Neural crest cell (in vitro differentiated cells): ENCODE results near the gene NHEJ1. TPM values are rescaled to one million over a fixed set of nuclear protein-coding genes. Genes with fewer than 3 reads are reported as not detected.

Experiments
- DNase-seq: peaks from one replicate; pipeline ENCODE4 v3.0.0; 2021; ENCODE audit warnings: low read depth, mixed read lengths, low spot score
- H3K27ac Mint-ChIP-seq: one replicate; pipeline ENCODE4 v1.8.0; 2021; ENCODE audit warnings: mild to moderate bottlenecking, mixed read lengths; ENCODE audit not compliant: unreplicated experiment
- H3K27me3 Mint-ChIP-seq: 2 replicates; pipeline ENCODE4 v1.8.0; 2021; ENCODE audit warnings: low read depth, mild to moderate bottlenecking, mixed read lengths
- H3K36me3 Mint-ChIP-seq: 2 replicates; pipeline ENCODE4 v1.8.0; 2021; ENCODE audit warnings: low read depth, mild to moderate bottlenecking, mixed read lengths
- H3K4me1 Mint-ChIP-seq: 2 replicates; pipeline ENCODE4 v1.8.0; 2021; ENCODE audit warnings: mixed read lengths
- H3K4me3 Mint-ChIP-seq: one replicate; pipeline ENCODE4 v1.8.0; 2021; ENCODE audit warnings: mild to moderate bottlenecking, mixed read lengths
- H3K9me3 Mint-ChIP-seq: 2 replicates; pipeline ENCODE4 v1.8.0; 2021; ENCODE audit warnings: mixed read lengths
- total RNA-seq: library from RNA; stranded (reverse); gene quantifications from 2 replicates; pipeline ENCODE4 v1.2.1, GENCODE V29; 2021
- TF ChIP-seq, protein P1 (sequence below): fragments of 200-600 bp; sonication (generic); conservative IDR thresholded peaks from 2 replicates; pipeline ENCODE4 v1.5.0; 2021; ENCODE audit warnings: antibody characterized with exemption, mild to moderate bottlenecking

Gene NHEJ1
- total RNA-seq, 1 donor from 2014 or later = 26.8 TPM

DNA sequence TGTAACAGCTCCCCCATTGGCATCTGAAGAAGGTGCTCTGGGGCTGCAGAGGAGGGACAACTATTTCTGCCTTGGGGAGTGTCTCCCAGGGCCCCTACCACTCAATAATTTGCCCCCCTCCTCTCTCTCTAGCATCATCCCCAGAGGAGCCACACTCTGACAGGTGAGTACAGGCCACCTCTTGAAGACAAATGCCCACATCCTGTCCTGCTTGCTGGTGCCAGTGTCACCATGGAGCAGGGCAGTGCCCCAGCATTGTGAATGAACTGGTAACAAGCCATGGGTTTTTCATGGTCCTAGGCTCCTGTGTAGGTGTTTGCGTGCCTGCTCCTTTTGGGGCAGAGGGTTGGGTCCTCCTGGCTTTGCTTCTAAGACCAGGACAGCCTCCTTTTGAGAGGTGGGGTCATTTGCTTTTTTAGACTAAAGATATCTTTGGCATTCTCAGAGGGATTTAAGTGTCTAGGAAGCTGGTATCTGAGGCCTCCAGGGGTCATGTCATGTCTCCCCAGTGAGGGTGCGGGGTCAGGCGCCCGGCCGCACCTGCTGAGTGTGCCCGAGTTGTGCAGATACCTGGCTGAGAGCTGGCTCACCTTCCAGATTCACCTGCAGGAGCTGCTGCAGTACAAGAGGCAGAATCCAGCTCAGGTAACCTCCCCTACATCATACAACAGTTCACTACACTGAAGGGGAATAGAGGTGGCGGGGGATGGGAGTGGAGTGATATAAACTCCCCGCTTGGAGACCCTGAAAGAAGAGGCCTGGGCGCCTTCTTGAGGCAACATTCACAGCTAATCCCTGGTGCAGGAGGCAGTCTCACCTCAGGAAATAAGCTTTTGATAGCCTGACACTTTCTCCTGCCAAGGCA is 19.2 kb upstream of the NHEJ1 start:
- Mint-ChIP-seq H3K27me3 (no peaks in the 10 kb centered on the region), H3K4me1 (peaks cover 27% of the 10 kb centered on the region), H3K36me3 (peaks cover 6% of the 10 kb centered on the region), H3K27ac (no peak overlapping the region), H3K9me3 (no peaks in the 10 kb centered on the region), H3K4me3 (peak overlapping the region; percentile 89)
- DNase-seq = no peak
- TF ChIP-seq, protein P1, sequence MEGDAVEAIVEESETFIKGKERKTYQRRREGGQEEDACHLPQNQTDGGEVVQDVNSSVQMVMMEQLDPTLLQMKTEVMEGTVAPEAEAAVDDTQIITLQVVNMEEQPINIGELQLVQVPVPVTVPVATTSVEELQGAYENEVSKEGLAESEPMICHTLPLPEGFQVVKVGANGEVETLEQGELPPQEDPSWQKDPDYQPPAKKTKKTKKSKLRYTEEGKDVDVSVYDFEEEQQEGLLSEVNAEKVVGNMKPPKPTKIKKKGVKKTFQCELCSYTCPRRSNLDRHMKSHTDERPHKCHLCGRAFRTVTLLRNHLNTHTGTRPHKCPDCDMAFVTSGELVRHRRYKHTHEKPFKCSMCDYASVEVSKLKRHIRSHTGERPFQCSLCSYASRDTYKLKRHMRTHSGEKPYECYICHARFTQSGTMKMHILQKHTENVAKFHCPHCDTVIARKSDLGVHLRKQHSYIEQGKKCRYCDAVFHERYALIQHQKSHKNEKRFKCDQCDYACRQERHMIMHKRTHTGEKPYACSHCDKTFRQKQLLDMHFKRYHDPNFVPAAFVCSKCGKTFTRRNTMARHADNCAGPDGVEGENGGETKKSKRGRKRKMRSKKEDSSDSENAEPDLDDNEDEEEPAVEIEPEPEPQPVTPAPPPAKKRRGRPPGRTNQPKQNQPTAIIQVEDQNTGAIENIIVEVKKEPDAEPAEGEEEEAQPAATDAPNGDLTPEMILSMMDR = no peak

DNA sequence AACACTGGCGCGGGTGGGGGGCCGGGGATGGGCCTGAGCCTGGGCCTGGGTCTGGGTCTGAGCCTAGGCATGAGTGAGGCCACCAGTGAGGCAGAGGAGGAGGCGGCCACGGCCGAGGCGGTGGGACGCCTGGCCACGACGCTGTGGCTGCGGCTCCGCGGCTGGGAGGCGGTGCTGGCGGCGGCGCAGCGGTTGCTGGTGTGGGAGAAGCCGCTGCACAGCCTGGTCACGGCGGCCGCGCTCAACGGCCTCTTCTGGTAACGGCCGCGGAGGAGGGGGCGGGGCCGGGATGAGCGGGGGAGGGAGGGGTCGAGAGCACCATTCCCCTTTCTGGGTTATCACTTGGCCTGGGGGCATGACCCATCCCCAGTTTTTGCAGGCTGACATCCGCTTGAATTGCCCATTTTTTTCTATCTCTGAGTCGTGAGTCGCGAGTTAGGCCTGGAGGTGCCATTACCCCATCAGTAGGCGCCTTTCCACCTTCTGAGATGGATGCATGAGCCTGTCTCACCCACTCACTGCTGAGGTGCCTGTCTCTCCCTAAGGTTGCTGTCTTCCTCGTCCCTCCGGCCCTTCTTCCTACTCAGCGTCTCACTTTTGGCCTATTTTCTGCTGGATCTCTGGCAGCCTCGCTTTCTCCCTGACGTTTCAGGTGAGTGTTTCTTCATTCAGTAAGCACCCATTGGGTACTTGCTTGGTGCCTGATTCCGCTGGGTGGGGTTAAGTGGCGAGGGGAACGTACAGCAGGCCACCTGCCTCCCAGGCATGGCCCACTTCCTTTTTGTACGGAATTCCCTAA is 18.0 kb upstream of the NHEJ1 start:
- no peak for DNase-seq
- Mint-ChIP-seq H3K4me3 (peak overlapping the region; percentile 89), H3K4me1 (peaks cover 27% of the 10 kb centered on the region), H3K36me3 (peaks cover 3% of the 10 kb centered on the region), H3K9me3 (no peaks in the 10 kb centered on the region), H3K27ac (peak overlapping the region; percentile 90), H3K27me3 (no peaks in the 10 kb centered on the region)
- TF ChIP-seq, protein P1 = peak; percentile 9

DNA sequence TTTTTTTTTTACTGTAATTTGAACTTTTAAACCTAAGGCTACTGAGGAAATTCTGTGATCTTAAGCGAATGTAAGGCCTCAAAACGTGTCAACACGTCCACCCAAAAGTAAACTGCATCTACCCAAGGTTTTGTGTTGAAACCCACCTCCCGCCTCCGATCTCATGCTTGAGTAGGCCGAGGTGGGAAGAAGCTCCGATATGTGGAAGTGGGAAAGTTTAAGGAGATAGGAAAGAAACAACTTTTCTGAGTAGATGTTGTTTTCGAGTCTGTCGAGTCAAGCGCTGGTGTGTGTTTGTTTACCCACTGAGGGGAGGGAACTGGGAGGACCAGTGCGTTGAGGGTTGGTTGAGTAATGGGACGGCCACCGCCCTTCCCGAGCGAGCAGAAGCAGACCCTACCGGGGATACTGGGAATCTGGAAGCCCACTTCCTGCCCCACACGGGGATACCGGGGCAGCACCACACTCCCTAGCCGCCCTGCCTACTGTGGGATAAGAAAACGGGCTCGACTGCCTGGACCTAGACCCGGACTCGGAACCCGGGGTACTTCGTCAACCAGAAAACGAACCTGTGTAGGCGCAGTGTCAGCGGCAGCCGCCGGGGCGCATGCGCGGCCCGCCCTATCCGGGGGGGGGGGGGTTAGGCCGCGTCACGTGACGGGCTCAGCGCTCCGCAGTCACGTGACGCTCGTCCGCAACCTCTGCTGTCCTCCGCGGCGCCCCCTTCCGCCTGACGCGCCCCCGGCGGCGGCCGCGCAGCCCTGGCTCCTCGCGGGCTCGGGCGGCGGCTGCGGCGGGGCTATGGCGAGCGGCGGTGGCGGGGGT is 17.1 kb upstream of the NHEJ1 start, which contains the start of gene RETREG2:
RETREG2 (plus strand) TSS at position 724 of the 825 bp plus-strand sequence; CDS start at position 802, 78 bp downstream.
- peak; percentile 66 for DNase-seq
- Mint-ChIP-seq H3K4me1 (peaks cover 27% of the 10 kb centered on the region), H3K27me3 (no peaks in the 10 kb centered on the region), H3K4me3 (peak within 1 kb of the TSS; percentile 95), H3K36me3 (peaks cover under 1% of the 10 kb centered on the region), H3K9me3 (no peaks in the 10 kb centered on the region), H3K27ac (peak within 1 kb of the TSS; percentile 93)
- TF ChIP-seq, protein P1 = peak; percentile 46

DNA sequence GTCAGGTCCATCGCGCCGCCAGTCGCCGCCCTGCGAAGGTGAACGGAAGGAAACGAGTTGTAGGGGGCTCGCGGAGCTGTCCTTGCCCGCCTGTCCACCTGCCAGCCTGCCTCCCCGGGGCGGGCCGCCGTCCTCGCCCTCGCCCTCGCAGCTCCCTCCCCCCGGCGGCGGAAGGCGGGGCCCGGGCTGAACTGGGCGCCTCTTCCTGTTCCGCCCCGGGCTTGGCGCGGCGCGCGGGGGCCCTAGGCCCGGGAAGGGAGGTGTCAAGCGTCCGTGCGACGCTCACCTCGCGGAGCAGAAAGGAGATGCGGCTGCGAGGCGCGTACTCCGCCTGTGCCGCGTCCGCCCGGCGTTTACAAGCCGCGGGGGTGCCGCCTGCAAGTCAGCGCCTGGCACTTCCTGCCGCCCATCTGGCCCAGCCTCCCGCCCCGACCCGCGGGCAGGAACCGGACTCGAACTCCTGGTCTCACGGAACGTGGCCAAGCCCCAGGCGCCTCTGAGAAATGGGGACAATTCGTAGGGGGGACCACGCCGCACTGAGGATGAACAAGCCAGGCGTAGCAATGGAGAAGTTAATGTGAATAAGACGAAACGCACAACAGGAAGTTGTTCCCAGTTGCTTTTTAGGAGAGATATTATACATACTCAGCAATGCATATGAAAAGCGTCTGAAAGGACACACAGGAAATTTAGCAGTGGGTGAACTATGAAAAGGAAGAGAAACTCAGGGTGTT is 16.4 kb upstream of the NHEJ1 start, which contains the start of gene CNPPD1:
CNPPD1 (minus strand) TSS at position 108 of the 734 bp plus-strand sequence; CDS start at position 11, 97 bp downstream.
- no peaks in the 10 kb centered on the region for H3K27me3 Mint-ChIP-seq
- TF ChIP-seq, protein P1 = no peak
- H3K27ac Mint-ChIP-seq = peak within 1 kb of the TSS; percentile 93
- peak within 1 kb of the TSS; percentile 95 for H3K4me3 Mint-ChIP-seq
- no peaks in the 10 kb centered on the region for H3K9me3 Mint-ChIP-seq
- peak; percentile 61 for DNase-seq
- no peaks in the 10 kb centered on the region for H3K36me3 Mint-ChIP-seq
- H3K4me1 Mint-ChIP-seq = peaks cover 27% of the 10 kb centered on the region
